B cell (primary cell): ENCODE results near the gene RASD1.

Experiments
- CTCF ChIP-seq: fragments of 200-600 bp; IDR thresholded peaks from one replicate; pipeline ENCODE4 v1.8.0; 2022; ENCODE audit warnings: antibody characterized with exemption, mild to moderate bottlenecking
- EZH2 ChIP-seq: IDR thresholded peaks from 2 replicates; pipeline ENCODE4 v1.6.1; 2012; ENCODE audit warnings: borderline replicate concordance, low read depth, mild to moderate bottlenecking, moderate library complexity, low read length; ENCODE audit not compliant: insufficient read depth, poor library complexity, severe bottlenecking

- TF ChIP-seq CTCF = no peak
- no peak for TF ChIP-seq EZH2
Measured at GRCh38 chr17:17527534-17527933, 31.3 kb upstream of the RASD1 start.
